NCI-H748 treated with DMSO at 0.1 percent for 48 hours (cell line): ENCODE data around the gene WFDC9.
"Not testable (repeated sequence)": the region's sequence is repeated elsewhere in the genome, so short reads cannot be mapped to it uniquely, and the experiment has no call there.

Experiments
- DNase-seq: peaks from one replicate; lab custom pipeline; 2025; lab: John Stamatoyannopoulos, UW

WFDC9 gene

GRCh38 chr20:45631184-45631583 lies at the start of gene WFDC9:
Gene WFDC9 (minus strand): TSS chr20:45631284. CDS start chr20:45610181, 21,103 bp downstream.
- no peak for DNase-seq

- no peak for DNase-seq
Measured at GRCh38 chr20:45679650-45680049, 48.6 kb upstream of the WFDC9 start.

- no peak for DNase-seq
Measured at GRCh38 chr20:45672765-45673164, 41.7 kb upstream of the WFDC9 start.

- DNase-seq, result no peak
Measured at GRCh38 chr20:45670139-45670538, 39.1 kb upstream of the WFDC9 start, which contains the start of gene WFDC11. Gene WFDC11 (minus strand): TSS chr20:45670239. CDS start chr20:45650600, 19,639 bp downstream.

DNA sequence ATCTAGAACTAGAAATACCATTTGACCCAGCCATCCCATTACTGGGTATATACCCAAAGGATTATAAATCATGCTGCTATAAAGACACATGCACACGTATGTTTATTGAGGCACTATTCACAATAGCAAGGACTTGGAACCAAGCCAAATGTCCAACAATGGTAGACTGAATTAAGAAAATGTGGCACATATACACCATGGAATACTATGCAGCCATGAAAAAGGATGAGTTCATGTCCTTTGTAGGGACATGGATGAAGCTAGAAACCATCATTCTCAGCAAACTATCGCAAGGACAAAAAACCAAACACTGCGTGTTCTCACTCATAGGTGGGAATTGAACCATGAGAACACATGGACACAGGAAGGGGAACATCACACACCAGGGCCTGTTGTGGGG lies 26.0 kb upstream of the WFDC9 start:
- DNase-seq, result not testable (repeated sequence)

- not testable (repeated sequence) for DNase-seq
Measured at GRCh38 chr20:45651726-45652125, 20.6 kb upstream of the WFDC9 start.

DNA sequence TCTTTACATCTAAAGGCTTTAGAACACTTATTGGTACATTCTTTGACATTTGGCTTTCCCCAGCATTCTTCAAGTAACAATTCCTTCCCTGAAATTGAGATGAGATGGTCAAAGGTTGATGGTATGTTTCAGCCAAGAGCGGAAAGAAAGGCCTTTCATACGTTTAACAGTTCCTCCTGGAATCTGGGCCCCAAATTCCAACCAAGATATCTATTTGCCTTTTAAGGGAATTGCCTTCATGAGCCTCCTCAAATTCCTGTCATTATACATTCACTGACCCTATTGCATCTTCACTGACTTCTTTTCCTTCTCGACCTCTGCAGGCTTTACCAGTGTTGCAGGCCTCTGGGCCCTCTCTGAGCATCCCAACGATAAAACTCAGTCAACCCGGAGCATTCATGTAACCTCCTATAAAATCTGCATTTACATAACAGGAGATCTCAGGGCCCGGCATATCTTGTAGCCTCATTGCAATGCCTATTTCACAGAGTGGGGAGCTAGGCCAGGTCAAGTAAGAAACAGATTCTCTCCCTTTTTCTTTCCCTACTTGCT lies 18.3 kb upstream of the WFDC9 start:
- no peak for DNase-seq

GRCh38 chr20:45647441-45648050 lies 16.5 kb upstream of the WFDC9 start:
- no peak for DNase-seq

DNA sequence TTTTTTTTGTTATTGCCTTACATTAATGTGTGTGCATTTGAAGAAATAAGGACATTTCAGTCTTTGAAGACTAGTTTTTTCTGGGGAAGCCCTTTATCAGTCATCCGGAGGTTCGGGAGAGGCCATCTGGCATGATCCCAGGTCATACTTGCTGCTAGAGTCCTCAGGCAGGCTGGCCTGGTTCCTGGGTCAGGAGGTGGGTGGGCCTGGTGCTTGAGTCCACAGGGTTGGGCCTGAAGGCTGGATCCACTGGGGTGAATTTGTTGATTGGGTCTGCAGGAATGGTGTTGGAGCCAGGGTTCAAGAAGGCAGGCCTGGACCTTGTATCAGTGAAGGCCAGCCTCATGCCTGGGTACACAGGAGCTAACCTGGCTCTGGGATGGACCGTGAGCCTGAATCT lies 15.8 kb upstream of the WFDC9 start:
- DNase-seq, result no peak

DNA sequence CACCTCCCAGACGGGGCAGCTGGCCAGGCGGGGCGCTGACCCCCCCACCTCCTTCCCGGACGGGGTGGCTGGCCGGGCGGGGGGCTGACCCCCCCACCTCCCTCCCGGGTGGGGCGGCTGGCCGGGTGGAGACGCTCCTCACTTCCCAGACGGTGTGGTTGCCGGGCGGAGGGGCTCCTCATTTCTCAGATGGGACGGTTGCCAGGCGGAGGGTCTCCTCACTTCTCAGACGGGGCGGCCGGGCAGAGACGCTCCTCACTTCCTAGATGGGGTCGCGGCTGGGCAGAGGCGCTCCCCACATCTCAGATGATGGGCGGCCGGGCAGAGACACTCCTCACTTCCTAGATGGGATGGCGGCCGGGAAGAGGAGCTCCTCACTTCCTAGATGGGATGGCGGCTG lies 14.8 kb upstream of the WFDC9 start:
- DNase-seq, result not testable (repeated sequence)

DNA sequence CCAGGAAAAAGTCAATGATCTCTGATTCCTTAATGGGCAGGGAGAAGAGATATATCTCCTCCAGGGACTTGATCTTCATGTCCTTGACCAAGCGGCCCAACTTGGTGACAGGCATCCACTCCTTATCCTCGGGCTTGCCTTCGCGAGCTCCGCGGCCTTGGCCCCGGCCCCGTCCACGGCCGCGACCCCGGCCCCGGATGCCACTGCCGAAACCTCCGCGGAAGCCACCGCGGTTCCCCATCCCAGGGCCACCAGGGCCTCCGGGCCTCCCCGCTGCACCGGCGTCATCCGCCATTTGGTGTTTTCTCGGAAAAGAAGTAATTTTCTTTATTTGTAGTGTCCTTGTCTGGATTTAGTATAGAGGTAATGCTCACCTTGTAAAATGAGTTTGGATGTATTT lies 10.0 kb upstream of the WFDC9 start:
- not testable (repeated sequence) for DNase-seq

- DNase-seq, result no peak
Measured at GRCh38 chr20:45639687-45640086, 8.6 kb upstream of the WFDC9 start.

- DNase-seq, result no peak
Measured at GRCh38 chr20:45636513-45636912, 5.4 kb upstream of the WFDC9 start.

DNA sequence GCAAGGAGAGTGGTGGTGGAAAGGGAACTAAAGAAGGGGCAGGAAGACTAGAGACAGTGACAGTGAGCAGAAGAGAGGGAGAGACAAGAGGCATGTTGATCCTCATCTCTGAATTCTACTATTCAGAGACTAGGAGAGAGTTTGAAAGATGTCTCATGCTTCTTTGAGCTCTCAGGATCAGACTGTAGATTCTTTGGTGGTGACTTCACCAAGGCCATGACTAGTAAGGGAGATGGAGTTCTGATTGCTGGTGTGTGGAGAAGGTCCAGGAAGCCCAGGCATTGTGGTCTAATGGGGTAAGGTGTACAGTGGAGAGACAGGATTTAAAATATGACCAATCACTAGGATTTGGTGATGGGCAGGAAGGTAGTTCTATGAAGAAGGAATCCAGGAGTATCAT lies 713 bp downstream of the WFDC9 start:
- DNase-seq, result no peak

DNA sequence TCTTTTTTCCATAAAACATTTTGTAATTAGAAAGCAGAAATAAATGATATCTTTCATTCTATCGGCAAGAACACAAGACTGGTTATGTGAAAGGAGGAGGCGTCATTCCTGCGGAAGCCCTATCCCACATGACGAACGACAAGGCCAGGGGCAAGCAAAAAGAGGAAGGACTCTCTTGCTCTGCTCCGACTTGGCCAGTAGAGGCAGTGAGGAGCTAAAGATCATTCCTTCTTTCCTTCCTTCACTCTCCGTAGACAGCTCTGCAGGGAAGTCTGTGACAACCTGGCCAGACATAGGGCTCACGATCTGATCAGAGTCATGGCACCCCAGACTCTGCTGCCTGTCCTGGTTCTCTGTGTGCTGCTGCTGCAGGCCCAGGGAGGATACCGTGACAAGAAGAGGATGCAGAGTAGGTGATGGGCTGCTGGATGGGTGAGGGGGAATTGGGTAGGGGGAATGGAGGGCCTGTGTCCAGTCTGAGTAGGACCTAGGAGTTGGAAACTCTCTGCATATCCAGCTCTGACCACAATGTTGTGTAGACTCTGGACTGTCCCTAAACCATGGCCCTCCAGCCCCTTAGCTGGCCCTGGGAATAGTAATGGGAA lies 1.5 kb downstream of the WFDC9 start, which contains the start of gene WFDC10A:
Gene WFDC10A, plus strand, starts transcription at position 244 of the 605 bp plus-strand sequence. Its CDS starts 75 bp downstream, at position 319.
- no peak for DNase-seq

- DNase-seq, result no peak
Measured at GRCh38 chr20:45626540-45626939, 4.5 kb downstream of the WFDC9 start.

DNA sequence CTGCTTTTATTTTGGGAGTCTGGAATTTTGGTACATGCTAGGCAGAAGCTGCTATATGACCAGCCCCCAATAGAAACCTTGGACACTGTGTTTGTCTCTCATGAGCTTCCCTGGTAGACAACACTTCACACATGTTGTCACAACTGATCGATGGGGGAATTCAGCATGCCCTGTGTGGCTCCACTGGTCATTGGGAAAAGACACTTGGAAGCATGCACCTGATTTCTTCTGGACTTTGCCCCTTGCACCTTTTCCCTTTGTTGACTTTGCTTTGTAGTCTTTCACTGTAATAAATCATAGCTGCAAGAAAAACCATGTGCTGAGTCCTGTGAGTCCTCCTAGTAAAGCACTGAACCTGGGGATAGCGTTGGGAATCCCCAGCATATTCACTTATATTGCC lies 9.5 kb downstream of the WFDC9 start:
- DNase-seq, result no peak

DNA sequence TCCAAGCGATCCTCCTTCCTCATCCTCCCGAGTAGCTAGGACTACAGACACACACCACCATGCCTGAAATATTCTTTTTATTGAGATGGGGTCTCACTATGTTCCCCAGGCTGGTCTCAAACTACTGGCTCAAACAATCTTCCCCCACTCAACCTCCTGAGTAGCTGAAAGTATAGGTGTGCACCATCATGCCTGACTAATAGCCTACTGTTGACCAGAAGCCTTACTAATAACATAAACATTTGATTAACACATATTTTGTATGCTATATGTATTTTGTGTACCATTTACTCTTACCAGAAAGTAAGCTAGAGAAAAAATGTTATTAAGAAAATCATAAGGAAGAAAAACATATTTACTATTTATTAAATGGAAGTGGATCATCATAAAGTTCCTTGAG lies 13.5 kb downstream of the WFDC9 start:
- no peak for DNase-seq

GRCh38 chr20:45612314-45612713 lies 18.8 kb downstream of the WFDC9 start:
- no peak for DNase-seq

- DNase-seq, result no peak
Measured at GRCh38 chr20:45611054-45611453, 20.0 kb downstream of the WFDC9 start.

GRCh38 chr20:45607810-45608209 lies 23.3 kb downstream of the WFDC9 start:
- DNase-seq, result no peak

GRCh38 chr20:45595235-45595634 lies 35.8 kb downstream of the WFDC9 start:
- no peak for DNase-seq

GRCh38 chr20:45593498-45593897 lies 37.6 kb downstream of the WFDC9 start:
- no peak for DNase-seq
